ENCODE data around the gene ATP5MG. TPM values are rescaled to one million over a fixed set of nuclear protein-coding genes. Genes with fewer than 3 reads are reported as not detected.

The ATP5MG gene
- total RNA-seq, 4 donors from 2014 or later = 38.5 to 89.8 (median 51.6) TPM

DNA sequence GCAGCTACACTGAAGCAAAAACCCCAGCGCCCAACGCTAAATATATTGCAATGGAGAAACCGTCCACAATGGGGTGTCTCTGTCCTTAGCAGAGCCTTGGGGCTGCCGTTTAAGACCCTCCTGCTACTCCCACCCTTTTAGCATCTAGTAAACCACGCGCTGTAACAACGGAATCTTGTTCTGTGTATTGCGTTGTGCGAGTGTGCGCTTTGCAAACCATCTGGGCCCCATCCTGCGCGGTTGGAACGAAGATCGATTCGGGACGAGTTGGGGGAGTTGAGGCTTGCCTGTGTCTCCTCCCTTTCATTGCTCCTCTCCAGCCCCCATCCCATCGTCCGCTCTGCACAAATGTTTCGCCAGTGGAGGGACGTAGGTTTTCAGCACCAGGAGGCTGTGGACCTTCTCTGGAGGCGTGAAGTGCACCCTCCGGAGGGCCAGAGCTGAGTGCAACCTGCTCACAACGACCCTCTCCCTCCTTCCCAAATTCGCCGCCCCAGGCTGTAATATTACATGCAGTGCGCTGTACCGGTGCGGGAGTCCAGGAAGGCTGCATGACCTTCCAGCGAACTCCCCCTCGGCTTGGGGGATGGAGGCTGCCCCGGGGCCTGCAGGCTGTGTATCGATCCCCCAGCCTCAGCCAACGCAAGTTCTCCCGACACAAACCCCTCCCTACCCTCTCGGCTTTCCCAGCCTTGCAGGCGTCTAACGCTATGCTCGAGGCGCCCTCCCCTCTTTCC lies 33.3 kb downstream of the ATP5MG start:
- Histone ChIP-seq H3K9me3 (no peaks in the 10 kb centered on the region), H3K4me1 (peaks cover 0 to 38% (median 1%) of the 10 kb centered on the region in 4 donors), H3K4me3 (peak overlapping the region; percentile 92 to 95 (median 94)), H3K27ac (peak overlapping the region in 3 of 4 donors; percentile 90 to 94 (median 92)), H3K27me3 (no peaks in the 10 kb centered on the region), H3K36me3 (no peaks in the 10 kb centered on the region)
- TF ChIP-seq POLR2A (IDR thresholded peaks at IDR 0.05) = no peak
- TF ChIP-seq, protein P1, sequence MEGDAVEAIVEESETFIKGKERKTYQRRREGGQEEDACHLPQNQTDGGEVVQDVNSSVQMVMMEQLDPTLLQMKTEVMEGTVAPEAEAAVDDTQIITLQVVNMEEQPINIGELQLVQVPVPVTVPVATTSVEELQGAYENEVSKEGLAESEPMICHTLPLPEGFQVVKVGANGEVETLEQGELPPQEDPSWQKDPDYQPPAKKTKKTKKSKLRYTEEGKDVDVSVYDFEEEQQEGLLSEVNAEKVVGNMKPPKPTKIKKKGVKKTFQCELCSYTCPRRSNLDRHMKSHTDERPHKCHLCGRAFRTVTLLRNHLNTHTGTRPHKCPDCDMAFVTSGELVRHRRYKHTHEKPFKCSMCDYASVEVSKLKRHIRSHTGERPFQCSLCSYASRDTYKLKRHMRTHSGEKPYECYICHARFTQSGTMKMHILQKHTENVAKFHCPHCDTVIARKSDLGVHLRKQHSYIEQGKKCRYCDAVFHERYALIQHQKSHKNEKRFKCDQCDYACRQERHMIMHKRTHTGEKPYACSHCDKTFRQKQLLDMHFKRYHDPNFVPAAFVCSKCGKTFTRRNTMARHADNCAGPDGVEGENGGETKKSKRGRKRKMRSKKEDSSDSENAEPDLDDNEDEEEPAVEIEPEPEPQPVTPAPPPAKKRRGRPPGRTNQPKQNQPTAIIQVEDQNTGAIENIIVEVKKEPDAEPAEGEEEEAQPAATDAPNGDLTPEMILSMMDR (IDR thresholded peaks at IDR 0.05) = no peak
- DNase-seq = peak; percentile 35 to 59 (median 51)

DNA sequence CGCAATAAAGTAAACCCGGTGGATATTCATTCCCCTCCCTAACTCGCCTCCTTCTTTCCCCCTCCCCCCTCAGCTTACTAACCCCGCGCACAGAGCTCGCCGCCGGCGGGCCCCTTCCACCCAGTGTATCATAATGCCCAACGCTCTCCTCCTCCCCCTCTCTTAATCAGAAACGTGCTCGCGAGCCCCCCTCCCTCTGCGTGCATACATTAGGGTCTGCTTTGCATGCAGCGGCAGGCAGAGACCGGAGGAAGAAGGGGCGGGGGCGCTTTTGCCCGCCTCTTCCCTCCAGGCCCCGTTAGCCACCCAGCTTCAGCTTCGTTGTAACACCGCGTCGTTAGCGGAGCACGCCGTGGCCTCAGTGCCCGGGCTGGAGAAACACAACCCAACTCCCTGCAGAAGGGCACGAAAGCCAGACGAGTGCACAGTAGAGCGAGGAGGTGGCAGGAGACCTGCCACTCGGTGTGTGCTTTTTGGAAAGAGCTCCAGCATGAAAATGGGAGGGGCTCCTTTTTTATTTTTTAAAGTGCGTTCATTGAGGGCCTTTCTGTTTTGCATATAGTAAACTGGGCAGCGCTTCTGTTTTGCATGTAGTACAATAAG lies 34.0 kb downstream of the ATP5MG start:
- Histone ChIP-seq H3K27ac (peak overlapping the region; percentile 89 to 94 (median 91)), H3K4me3 (peak overlapping the region; percentile 92 to 95 (median 94)), H3K27me3 (no peaks in the 10 kb centered on the region), H3K4me1 (peaks cover 0 to 45% (median 1%) of the 10 kb centered on the region in 4 donors), H3K9me3 (no peaks in the 10 kb centered on the region), H3K36me3 (no peaks in the 10 kb centered on the region)
- TF ChIP-seq, protein P1 (IDR thresholded peaks at IDR 0.05) = no peak
- no peak for TF ChIP-seq POLR2A (IDR thresholded peaks at IDR 0.05)
- peak; percentile 64 to 81 (median 70) for DNase-seq

DNA sequence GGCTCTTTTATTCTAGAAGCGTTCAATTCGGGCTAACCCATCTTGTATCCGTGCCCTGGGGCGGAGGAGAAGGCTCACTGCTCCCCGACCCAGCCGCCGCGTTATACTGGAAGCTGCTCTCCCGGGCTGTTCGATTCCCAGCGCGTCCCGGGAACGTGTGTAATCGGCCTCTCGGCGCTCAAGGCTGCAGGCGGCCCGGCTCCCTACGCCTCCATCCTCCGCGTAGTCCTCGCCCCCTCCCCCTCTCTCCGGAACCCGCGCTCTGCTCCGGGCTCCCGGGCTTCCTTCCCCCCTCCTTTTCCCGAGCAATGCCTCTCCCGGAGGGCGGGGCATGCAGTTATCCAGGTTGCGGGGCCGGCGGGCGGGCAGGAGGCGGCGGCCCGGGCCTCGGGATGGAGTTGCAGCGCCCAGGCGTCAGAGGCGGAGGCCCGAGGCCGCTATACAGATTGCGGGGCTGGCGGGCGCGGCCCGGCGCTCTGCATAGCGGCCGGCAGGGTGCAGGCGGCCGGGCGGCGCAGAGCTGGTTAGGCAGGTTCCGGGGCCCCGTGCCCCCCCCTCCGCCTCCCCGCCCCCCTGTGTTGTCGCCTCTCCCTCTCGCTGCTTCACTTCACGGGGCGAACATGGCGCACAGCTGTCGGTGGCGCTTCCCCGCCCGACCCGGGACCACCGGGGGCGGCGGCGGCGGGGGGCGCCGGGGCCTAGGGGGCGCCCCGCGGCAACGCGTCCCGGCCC lies 34.7 kb downstream of the ATP5MG start, which contains the start of gene KMT2A:
KMT2A (plus strand) TSS at position 600 of the 732 bp plus-strand sequence; CDS start at position 621, 21 bp downstream.
- peak within 1 kb of the TSS; percentile 89 to 94 (median 91) for H3K27ac ChIP-seq
- H3K9me3 ChIP-seq = no peaks in the 10 kb centered on the region
- DNase-seq = peak; percentile 91 to 99 (median 97)
- H3K27me3 ChIP-seq = no peaks in the 10 kb centered on the region
- H3K4me3 ChIP-seq = peak within 1 kb of the TSS; percentile 92 to 95 (median 94)
- peaks cover 0 to 52% (median 1%) of the 10 kb centered on the region in 4 donors for H3K4me1 ChIP-seq
- no peak for TF ChIP-seq POLR2A (IDR thresholded peaks at IDR 0.05)
- TF ChIP-seq, protein P1 (IDR thresholded peaks at IDR 0.05) = peak in 4 of 6 experiments; percentile 97 to 99 (median 98)
- H3K36me3 ChIP-seq = no peaks in the 10 kb centered on the region

DNA sequence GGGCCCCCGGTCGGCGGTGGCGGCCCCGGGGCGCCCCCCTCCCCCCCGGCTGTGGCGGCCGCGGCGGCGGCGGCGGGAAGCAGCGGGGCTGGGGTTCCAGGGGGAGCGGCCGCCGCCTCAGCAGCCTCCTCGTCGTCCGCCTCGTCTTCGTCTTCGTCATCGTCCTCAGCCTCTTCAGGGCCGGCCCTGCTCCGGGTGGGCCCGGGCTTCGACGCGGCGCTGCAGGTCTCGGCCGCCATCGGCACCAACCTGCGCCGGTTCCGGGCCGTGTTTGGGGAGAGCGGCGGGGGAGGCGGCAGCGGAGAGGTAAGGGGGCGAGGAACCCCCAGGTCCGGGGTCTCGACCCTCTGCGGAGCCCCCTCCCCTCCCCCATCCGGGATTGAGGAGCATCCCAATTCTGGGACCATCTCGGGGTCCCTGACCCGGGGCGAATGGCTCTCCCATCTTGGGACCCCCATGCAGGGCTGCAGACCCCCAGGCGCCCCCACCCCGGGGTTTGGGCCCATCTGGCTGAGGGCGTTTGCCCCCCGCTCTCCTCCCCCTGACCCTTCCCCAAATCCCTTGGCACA lies 35.3 kb downstream of the ATP5MG start:
- TF ChIP-seq, protein P1 (IDR thresholded peaks at IDR 0.05) = no peak
- no peak for TF ChIP-seq POLR2A (IDR thresholded peaks at IDR 0.05)
- H3K27me3 ChIP-seq = no peaks in the 10 kb centered on the region
- H3K4me1 ChIP-seq = peaks cover 0 to 57% (median 1%) of the 10 kb centered on the region in 4 donors
- no peaks in the 10 kb centered on the region for H3K36me3 ChIP-seq
- DNase-seq = peak; percentile 24 to 55 (median 52)
- peak overlapping the region; percentile 92 to 95 (median 94) for H3K4me3 ChIP-seq
- H3K9me3 ChIP-seq = no peaks in the 10 kb centered on the region
- H3K27ac ChIP-seq = peak overlapping the region; percentile 89 to 94 (median 91)

Data from Peyer's patch (tissue), 4 donors.